Calu3 (cell line): Measurements from ENCODE around the gene SRMS. TPM values are rescaled to one million over a fixed set of nuclear protein-coding genes. Genes with fewer than 3 reads are reported as not detected.
A peak's percentile ranks its signal among the peaks of the same experiment; 100 is the strongest.

Experiments
- BruUV-seq: library from RNA; stranded (reverse); fragments of 400-500 nt; replicated peaks from 2 replicates; lab custom pipeline; 2021; lab: Mats Ljungman, UMichigan
- CTCF ChIA-PET: fragments of 300-600 bp; sonication (Branson Sonifier 250); formaldehyde crosslinking; loops from one replicate; lab custom pipeline; 2022; ENCODE audit warnings: antibody characterized with exemption; lab: Charles Lee
- DNase-seq: peaks from one replicate; pipeline ENCODE4 v3.0.0; 2022
- H3K27ac Mint-ChIP-seq: one replicate; pipeline ENCODE4 v1.8.0; 2022; ENCODE audit warnings: mixed read lengths; ENCODE audit not compliant: unreplicated experiment
- H3K27me3 Mint-ChIP-seq: one replicate; pipeline ENCODE4 v1.8.0; 2022; ENCODE audit warnings: mixed read lengths; ENCODE audit not compliant: unreplicated experiment
- H3K36me3 Mint-ChIP-seq: one replicate; pipeline ENCODE4 v1.8.0; 2022; ENCODE audit warnings: mild to moderate bottlenecking, moderate library complexity, mixed read lengths; ENCODE audit not compliant: insufficient read depth, unreplicated experiment
- H3K4me1 Mint-ChIP-seq: one replicate; pipeline ENCODE4 v1.8.0; 2022; ENCODE audit warnings: mild to moderate bottlenecking, low read depth, mixed read lengths; ENCODE audit not compliant: unreplicated experiment
- H3K4me3 Mint-ChIP-seq: one replicate; pipeline ENCODE4 v1.8.0; 2022; ENCODE audit warnings: mild to moderate bottlenecking, low read depth, moderate library complexity, mixed read lengths; ENCODE audit not compliant: unreplicated experiment
- H3K9me3 Mint-ChIP-seq: one replicate; pipeline ENCODE4 v1.8.0; 2022; ENCODE audit warnings: low read depth, mixed read lengths; ENCODE audit not compliant: unreplicated experiment
- CTCF ChIP-seq: fragments of 200-600 bp; IDR thresholded peaks from one replicate; pipeline ENCODE4 v1.8.0; 2022; ENCODE audit warnings: antibody characterized with exemption; ENCODE audit not compliant: unreplicated experiment
- intact Hi-C: fragments of 100-400 bp; cut with micrococcal nuclease; formaldehyde crosslinking; loops from one replicate; pipeline ENCODE4 v1.10.0; 2022; ENCODE audit not compliant: unreplicated experiment
- total RNA-seq: library from RNA; stranded (reverse); gene quantifications from 2 replicates; pipeline ENCODE4 v1.2.3, GENCODE V29; 2022

SRMS gene
- total RNA-seq, 1 experiment from 2014 or later: not detected

- no peaks in the 10 kb centered on the region for H3K4me1 Mint-ChIP-seq
- no peak for TF ChIP-seq CTCF
- intact Hi-C loops: loop anchor here (2.0 kb wide), 1 partner anchor 23 kb away; the partner anchor contains the start of gene PPDPF
- H3K27me3 Mint-ChIP-seq: peaks cover 3% of the 10 kb centered on the region
- H3K27ac Mint-ChIP-seq: peak overlapping the region; percentile 50
- CTCF ChIA-PET: interaction anchor here (2.7 kb wide), 1 partner anchor 22 kb away, joined by 15 read pairs; the partner anchor contains the start of gene PPDPF
- BruUV-seq: no TSS peak
- H3K36me3 Mint-ChIP-seq: peaks cover 46% of the 10 kb centered on the region
- peak overlapping the region; percentile 75 for H3K4me3 Mint-ChIP-seq
- peak; percentile 92 for DNase-seq
- H3K9me3 Mint-ChIP-seq: no peaks in the 10 kb centered on the region
These were observed 49.3 kb downstream of the SRMS start for GRCh38 chr20:63497946-63498935.

GRCh38 chr20:63497138-63497945, 50.2 kb downstream of the SRMS start:
- TF ChIP-seq CTCF: no peak
- peaks cover 4% of the 10 kb centered on the region for H3K9me3 Mint-ChIP-seq
- intact Hi-C loops: no loop called here
- CTCF ChIA-PET: interaction anchor here (0.7 to 2.7 kb wide), 3 partner anchors 23 to 41 kb away, joined by 3 to 15 read pairs (median 4); partner anchors contain the start of gene PPDPF
- H3K4me3 Mint-ChIP-seq: peak overlapping the region; percentile 75
- no peak overlapping the region for H3K27ac Mint-ChIP-seq
- DNase-seq: no peak
- no peaks in the 10 kb centered on the region for H3K27me3 Mint-ChIP-seq
- peaks cover 55% of the 10 kb centered on the region for H3K36me3 Mint-ChIP-seq
- BruUV-seq: TSS peak; percentile 63
- H3K4me1 Mint-ChIP-seq: no peaks in the 10 kb centered on the region

- Mint-ChIP-seq H3K9me3 (peaks cover 7% of the 10 kb centered on the region), H3K4me3 (peak overlapping the region; percentile 75), H3K36me3 (peaks cover 60% of the 10 kb centered on the region), H3K27me3 (no peaks in the 10 kb centered on the region), H3K27ac (no peak overlapping the region), H3K4me1 (no peaks in the 10 kb centered on the region)
- no peak for DNase-seq
- no TSS peak for BruUV-seq
- no peak for TF ChIP-seq CTCF
- CTCF ChIA-PET: interaction anchor here (0.6 to 2.7 kb wide), 6 partner anchors 24 to 642 kb away, joined by 3 to 15 read pairs (median 4); partner anchors contain the start of gene PPDPF
- intact Hi-C loops: no loop called here
These were observed 50.9 kb downstream of the SRMS start for GRCh38 chr20:63496596-63497120.
